Esophagus muscularis mucosa (tissue), 4 donors: ENCODE measurements around the gene FAM111B. TPM values are rescaled to one million over a fixed set of nuclear protein-coding genes. Genes with fewer than 3 reads are reported as not detected.

Experiments used
- DNase-seq: peaks from one replicate; pipeline ENCODE4 v3.0.0-alpha.2; 2017; ENCODE audit errors: extremely low spot score
- H3K27ac ChIP-seq, 4 donors: fragments of 200-600 bp; sonication (generic); replicated peaks in 1 of 4; 1 replicate in 3 of 4; 2 replicates in 1 of 4; pipeline ENCODE4 v1.5.1; 2016 to 2019; ENCODE audit warnings: mild to moderate bottlenecking in 1 of 4
- H3K27me3 ChIP-seq, 4 donors: fragments of 200-600 bp; sonication (generic); one replicate each; pipeline versions ENCODE4 v1.5.1 to v1.6.0; 2016 to 2019
- H3K36me3 ChIP-seq, 4 donors: fragments of 200-600 bp; sonication (generic); one replicate each; pipeline ENCODE4 v1.5.1; 2016 to 2019
- H3K4me1 ChIP-seq, 4 donors: fragments of 200-600 bp; sonication (generic); one replicate each; pipeline ENCODE4 v1.5.1; 2016 to 2019
- H3K4me3 ChIP-seq, 4 donors: fragments of 200-600 bp; sonication (generic); 1 replicate in 2 of 4; 2 replicates in 2 of 4; pipeline ENCODE4 v1.5.1; 2016 to 2019; ENCODE audit warnings: mild to moderate bottlenecking in 4 of 4, moderate library complexity in 1 of 4
- H3K9me3 ChIP-seq, 4 donors: fragments of 200-600 bp; sonication (generic); 1 replicate in 3 of 4; 2 replicates in 1 of 4; pipeline ENCODE4 v1.5.1; 2016 to 2019
- CTCF ChIP-seq, 3 experiments: fragments of 200-600 bp in 2 of 3; fragments of 450-650 bp in 1 of 3; sonication (generic) in 2 of 3; IDR thresholded peaks; one replicate each; pipeline ENCODE4 v1.5.1; 2017 to 2019; ENCODE audit warnings: antibody characterized with exemption in 3 of 3, mild to moderate bottlenecking in 2 of 3, moderate library complexity in 1 of 3
- EP300 ChIP-seq: sonication (generic); formaldehyde crosslinking; IDR thresholded peaks from one replicate; pipeline ENCODE4 v1.6.1; 2017; ENCODE audit warnings: antibody characterized with exemption
- POLR2A ChIP-seq: fragments of 450-650 bp; IDR thresholded peaks from one replicate; pipeline ENCODE4 v1.6.1; 2017; ENCODE audit warnings: antibody characterized with exemption, moderate library complexity, mild to moderate bottlenecking, low read depth
- POLR2AphosphoS5 ChIP-seq, 2 donors: sonication (generic); formaldehyde crosslinking; IDR thresholded peaks; one replicate each; pipeline ENCODE4 v1.6.1; 2017; ENCODE audit warnings: antibody characterized with exemption in 2 of 2
- WGBS: methylation state at CpG from one replicate; pipeline ENCODE4 v1.1.5; 2018; 5-methylcytosine and 5-hydroxymethylcytosine counted together
- intact Hi-C: fragments of 100-400 bp; cut with DNase I; formaldehyde crosslinking; loops from one replicate; pipeline ENCODE4 v1.15.1; 2023
- total RNA-seq, 4 donors: library from RNA; depleted of rRNA; stranded (reverse); fragments of >200 nt; gene quantifications; one replicate each; pipeline versions ENCODE4 v1.1.0 to v1.2.1, GENCODE V29; 2016

Gene FAM111B
- total RNA-seq, 4 donors from 2014 or later = 0.13 to 0.46 TPM; not detected in 2

- no peak for DNase-seq
- peaks cover 0 to 20% (median 2%) of the 10 kb centered on the region in 4 donors for H3K36me3 ChIP-seq
- TF ChIP-seq EP300 (no peak), POLR2A (no peak), POLR2AphosphoS5 (IDR thresholded peaks at IDR 0.05) (no peak), CTCF (IDR thresholded peaks at IDR 0.05) (no peak)
- H3K9me3 ChIP-seq = no peaks in the 10 kb centered on the region
- intact Hi-C loops = no loop called here
- H3K4me3 ChIP-seq = no peak overlapping the region
- peaks cover 0 to 9% (median 2%) of the 10 kb centered on the region in 4 donors for H3K4me1 ChIP-seq
- 69% methylated on average over 5 of the region's 5 CpGs for WGBS
- H3K27me3 ChIP-seq = no peaks in the 10 kb centered on the region
- no peak overlapping the region for H3K27ac ChIP-seq
These were observed 47.6 kb downstream of the FAM111B start for GRCh38 chr11:59154610-59155009.

GRCh38 chr11:59157433-59157832 is 50.4 kb downstream of the FAM111B start:
- TF ChIP-seq POLR2A (no peak), EP300 (no peak), POLR2AphosphoS5 (IDR thresholded peaks at IDR 0.05) (no peak), CTCF (IDR thresholded peaks at IDR 0.05) (no peak)
- Histone ChIP-seq H3K9me3 (no peaks in the 10 kb centered on the region), H3K27me3 (peaks cover 0 to 20% (median 0%) of the 10 kb centered on the region in 4 donors), H3K4me3 (no peak overlapping the region), H3K27ac (no peak overlapping the region), H3K36me3 (peaks cover 0 to 7% (median 0%) of the 10 kb centered on the region in 4 donors), H3K4me1 (peaks cover 0 to 9% (median 2%) of the 10 kb centered on the region in 4 donors)
- 77% methylated on average over 3 of the region's 3 CpGs for WGBS
- no peak for DNase-seq
- intact Hi-C loops = no loop called here

DNA sequence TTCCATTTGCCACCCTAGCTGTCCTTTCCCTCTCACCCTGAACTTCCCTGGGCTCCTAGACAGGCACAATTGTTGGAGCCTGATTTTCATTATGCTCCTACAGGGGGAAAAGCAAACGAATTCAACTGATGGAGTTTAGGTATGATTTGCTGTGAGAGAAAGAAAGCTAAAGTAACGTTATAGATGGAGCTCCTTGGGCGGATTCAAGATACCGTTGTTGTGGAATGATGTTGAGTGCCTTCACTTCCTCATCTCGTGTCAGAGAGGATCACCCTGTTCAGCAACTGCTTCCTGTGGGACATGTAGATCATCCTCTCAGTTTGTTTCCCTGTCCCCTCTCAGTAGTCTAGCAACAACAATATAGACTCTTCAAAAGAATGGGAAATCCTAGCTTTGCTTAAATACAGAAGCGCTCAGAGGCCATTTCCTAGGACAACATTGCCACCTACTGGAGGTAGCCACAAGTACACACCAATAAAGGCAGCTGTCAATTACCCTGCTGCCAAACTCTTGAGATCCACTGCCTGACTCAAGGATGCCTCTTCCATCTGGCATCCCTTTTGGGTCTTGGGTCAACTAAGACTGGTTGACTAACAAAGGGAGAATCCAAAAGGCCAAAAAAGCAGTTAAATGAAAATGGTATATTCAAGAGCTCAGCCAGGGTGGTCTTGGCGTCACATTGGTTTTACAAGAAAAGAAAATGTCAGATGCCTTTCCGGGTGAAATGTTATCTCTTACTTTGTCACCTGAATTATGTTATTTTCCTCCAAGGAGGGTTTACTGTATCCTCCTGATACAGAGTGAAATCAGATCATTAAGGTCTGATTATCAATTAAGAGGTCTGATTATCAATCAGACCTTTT is 51.4 kb downstream of the FAM111B start:
- no peak for DNase-seq
- H3K4me1 ChIP-seq = peaks cover 0 to 9% (median 2%) of the 10 kb centered on the region in 4 donors
- intact Hi-C loops = no loop called here

DNA sequence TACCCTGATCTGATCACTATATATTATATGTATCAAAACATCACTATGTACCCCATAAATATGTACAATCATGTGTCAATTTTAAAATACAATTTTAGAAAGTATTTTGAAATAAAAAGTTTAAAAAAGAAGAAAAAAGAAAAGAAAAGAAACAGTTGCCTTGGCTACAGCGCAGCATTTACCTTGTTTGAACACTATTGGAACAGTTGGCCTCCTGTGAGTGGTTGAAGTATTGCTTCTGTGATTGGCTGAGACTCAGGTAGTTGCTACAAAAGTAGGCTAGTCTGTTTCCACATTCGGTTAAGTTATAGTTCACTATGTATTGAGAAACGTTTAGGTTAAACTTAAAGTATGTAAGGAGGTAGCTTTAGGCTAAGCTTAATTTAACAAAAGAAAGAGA is 57.0 kb downstream of the FAM111B start:
- TF ChIP-seq POLR2AphosphoS5 (IDR thresholded peaks at IDR 0.05) = no peak
- TF ChIP-seq EP300 = no peak
- no peak for TF ChIP-seq CTCF (IDR thresholded peaks at IDR 0.05)
- H3K9me3 ChIP-seq = no peaks in the 10 kb centered on the region
- H3K36me3 ChIP-seq = no peaks in the 10 kb centered on the region
- 87% methylated on average over 3 of the region's 3 CpGs for WGBS
- H3K4me1 ChIP-seq = no peaks in the 10 kb centered on the region
- no peak overlapping the region for H3K4me3 ChIP-seq
- DNase-seq = no peak
- peaks cover 0 to 26% (median 0%) of the 10 kb centered on the region in 4 donors for H3K27me3 ChIP-seq
- H3K27ac ChIP-seq = no peak overlapping the region
- intact Hi-C loops = no loop called here

More for the DNA sequence above, 51.4 kb downstream of the FAM111B start:
- Histone ChIP-seq H3K9me3 (no peaks in the 10 kb centered on the region), H3K27ac (no peak overlapping the region), H3K4me3 (no peak overlapping the region), H3K36me3 (no peaks in the 10 kb centered on the region), H3K27me3 (peaks cover 0 to 26% (median 0%) of the 10 kb centered on the region in 4 donors)
- TF ChIP-seq EP300 (no peak), CTCF (IDR thresholded peaks at IDR 0.05) (peak; percentile 72 to 79 (median 79)), POLR2A (no peak), POLR2AphosphoS5 (IDR thresholded peaks at IDR 0.05) (peak in 1 of 2 donors; percentile 12)
- 44% methylated on average over 7 of the region's 8 CpGs for WGBS
